Activated CD8-positive, alpha-beta memory T cell treated with anti-CD3 and anti-CD28 coated beads for 4 hours (primary cell): ENCODE measurements around the gene KIR2DL3.
"Not testable (repeated sequence)": the region's sequence is repeated elsewhere in the genome, so short reads cannot be mapped to it uniquely, and the experiment has no call there.

ENCODE experiments used
- DNase-seq, 2 donors: peaks; one replicate each; pipeline ENCODE4 v3.0.0-alpha.2; 2020; ENCODE audit warnings: low read depth in 2 of 2

KIR2DL3 gene

GRCh38 chr19:54741950-54742349 is 3.6 kb downstream of the KIR2DL3 start:
- DNase-seq = not testable (repeated sequence)

GRCh38 chr19:54744080-54744479 is 5.8 kb downstream of the KIR2DL3 start:
- not testable (repeated sequence) for DNase-seq

- not testable (repeated sequence) for DNase-seq
Measured at GRCh38 chr19:54747614-54748322, 9.5 kb downstream of the KIR2DL3 start.

DNA sequence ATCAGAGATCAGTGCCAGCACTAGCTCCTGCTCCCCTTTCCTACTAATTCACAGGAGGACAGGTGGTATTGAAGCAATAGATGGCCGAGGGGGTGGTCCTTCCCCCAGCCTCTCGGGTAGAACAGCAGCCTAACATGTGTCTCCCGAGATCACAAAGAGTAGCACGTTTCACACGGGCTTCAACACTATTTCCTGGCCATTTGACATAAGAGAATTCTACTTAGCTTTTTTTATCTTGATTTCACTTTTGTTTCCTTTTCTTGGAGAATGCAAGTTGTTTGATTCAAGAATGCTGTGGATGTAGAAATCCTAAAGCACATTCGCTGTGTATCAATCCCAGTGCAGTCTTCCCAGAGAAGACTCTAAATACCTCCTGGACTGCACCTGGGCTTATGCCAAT is 12.0 kb downstream of the KIR2DL3 start:
- DNase-seq = not testable (repeated sequence)

DNA sequence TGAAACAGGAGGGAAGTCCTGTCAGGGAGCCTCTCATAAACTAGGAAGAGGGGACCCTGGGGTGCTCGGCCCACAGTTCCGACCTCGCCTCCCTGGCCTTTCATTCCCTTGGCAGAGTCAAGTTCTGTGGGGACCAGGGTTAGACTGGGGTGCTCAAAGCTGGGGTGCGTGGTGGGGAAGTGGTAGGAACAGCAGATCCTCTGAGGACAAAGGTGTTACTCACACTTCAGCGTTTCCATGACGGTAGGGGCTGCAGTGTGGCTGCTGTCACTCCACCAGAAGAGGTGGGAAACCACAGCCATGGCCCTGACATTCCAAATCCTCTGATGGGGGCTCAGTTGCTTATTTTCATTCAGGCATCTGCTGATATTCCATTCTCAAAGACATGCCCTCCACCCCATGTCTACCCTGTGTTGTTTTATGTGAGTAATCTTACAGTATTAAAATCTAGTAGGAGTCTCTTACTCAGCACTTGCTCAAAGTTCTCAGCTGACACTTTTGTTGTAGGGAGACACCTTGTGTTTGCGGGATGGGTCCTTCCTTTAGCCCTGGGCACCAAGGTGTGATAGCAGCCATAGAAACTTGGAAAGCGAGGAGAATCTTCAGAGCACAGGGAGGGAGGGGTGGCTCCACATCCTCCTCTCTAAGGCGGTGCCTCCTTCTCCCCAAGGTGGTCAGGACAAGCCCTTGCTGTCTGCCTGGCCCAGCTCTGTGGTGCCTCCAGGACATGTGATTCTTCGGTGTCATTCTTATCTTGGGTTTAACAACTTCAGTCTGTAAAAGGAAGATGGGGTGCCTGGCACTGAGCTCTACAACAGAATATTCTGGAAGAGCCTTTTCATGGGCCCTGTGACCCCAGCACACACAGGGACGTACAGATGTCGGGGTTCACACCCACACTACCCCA is 18.1 kb downstream of the KIR2DL3 start:
- DNase-seq = peak in 1 of 2 donors; percentile 5

- DNase-seq = not testable (repeated sequence)
Measured at GRCh38 chr19:54758577-54758976, 20.3 kb downstream of the KIR2DL3 start.

DNA sequence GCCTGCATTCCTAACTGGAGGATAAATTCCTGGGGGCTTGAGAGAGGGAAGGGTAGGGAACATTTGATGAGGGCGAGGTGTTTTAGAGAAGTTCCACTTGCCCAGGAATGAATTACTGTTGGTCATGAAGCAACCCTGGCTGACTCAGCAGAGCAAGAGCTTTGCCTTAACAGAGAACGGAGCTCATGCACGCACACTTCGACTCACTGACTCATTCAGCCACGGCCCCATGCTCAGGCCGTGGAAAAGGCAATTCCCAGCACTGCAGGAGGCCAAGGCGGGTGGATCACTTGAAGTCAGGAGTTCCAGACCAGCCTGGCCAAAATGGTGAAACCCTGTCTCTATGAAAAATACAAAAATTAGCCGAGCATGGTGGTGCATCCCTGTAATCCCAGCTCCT is 25.9 kb downstream of the KIR2DL3 start:
- DNase-seq = not testable (repeated sequence)

DNA sequence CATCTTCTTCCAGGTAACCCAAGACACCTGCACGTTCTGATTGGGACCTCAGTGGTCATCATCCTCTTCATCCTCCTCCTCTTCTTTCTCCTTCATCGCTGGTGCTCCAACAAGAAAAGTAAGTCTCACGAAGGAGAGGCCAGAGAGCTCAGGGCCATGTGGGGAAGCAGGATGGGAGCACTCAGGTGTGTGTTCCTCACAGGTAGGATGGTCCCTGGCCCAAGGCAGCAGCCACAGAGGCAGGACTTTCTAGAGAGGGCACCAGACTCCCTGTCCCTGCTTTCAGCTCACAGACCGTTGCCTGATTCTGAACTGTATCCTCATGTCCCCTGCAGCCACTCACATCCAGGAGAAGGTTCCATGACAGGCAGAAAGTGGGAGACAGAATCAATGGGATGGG is 28.2 kb downstream of the KIR2DL3 start:
- not testable (repeated sequence) for DNase-seq

GRCh38 chr19:54769646-54770045 is 31.3 kb downstream of the KIR2DL3 start, which contains the start of gene KIR2DL1:
Gene KIR2DL1, plus strand, starts transcription at chr19:54769793. Its CDS starts 58 bp downstream, at chr19:54769851.
- DNase-seq = not testable (repeated sequence)

- DNase-seq = not testable (repeated sequence)
Measured at GRCh38 chr19:54770511-54770910, 32.2 kb downstream of the KIR2DL3 start.

- not testable (repeated sequence) for DNase-seq
Measured at GRCh38 chr19:54771018-54771960, 33.0 kb downstream of the KIR2DL3 start.

DNA sequence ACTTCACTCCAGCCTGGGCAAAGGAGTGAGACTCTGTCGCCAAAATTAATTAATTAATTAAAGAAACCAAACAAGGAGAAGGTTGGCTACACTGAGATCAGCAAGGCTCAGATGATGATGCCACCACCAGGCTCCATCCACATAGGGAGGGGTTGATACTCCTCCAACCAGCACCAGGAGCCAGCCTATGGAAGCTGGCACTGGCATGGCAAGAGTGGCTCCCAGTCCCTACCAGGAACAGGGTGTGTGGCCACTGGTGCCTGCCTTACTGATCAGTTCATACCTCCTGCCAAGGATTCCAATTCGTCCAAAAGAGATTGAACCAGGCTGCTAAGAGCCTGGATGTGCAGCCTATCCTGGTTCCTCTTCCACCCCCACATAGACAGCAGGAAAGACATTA is 34.4 kb downstream of the KIR2DL3 start:
- DNase-seq = not testable (repeated sequence)

DNA sequence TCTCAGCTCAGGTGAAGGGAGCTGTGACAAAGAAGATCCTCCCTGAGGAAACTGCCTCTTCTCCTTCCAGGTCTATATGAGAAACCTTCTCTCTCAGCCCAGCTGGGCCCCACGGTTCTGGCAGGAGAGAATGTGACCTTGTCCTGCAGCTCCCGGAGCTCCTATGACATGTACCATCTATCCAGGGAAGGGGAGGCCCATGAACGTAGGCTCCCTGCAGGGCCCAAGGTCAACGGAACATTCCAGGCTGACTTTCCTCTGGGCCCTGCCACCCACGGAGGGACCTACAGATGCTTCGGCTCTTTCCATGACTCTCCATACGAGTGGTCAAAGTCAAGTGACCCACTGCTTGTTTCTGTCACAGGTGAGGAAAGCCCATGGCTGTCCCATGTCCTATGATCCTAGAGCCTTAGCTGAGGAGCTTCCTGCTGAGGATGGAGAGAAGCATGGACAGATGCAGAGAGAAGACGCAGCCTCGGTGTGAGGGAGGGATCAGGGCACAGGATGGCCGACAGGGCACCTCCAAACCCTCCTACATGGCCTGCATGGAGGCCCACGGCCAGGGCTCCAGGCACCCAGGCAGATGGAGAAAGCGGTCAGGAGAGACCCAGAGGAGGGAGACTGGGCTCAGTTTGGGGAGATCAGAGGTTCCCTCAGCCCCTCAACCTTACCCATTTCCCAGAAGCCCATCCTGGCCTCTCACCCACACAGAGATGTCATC is 36.9 kb downstream of the KIR2DL3 start:
- not testable (repeated sequence) for DNase-seq

DNA sequence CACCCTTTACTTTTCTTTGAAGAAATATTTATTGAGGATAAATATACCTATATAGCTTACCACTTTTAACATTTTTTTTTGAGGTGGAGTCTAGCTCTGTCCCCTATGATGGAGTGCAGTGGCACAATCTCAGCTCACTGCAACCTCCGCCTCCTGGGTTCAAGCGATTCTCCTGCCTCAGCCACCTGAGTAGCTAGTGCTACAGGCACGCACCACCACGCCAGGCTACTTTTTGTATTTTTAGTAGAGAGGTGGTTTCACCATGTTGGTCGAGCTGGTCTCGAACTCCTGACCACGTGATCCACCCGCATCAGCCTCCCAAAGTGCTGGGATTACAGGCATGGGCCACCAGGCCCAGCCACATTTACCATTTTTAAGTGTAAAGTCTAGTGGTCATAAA is 37.5 kb downstream of the KIR2DL3 start:
- not testable (repeated sequence) for DNase-seq

- DNase-seq = not testable (repeated sequence)
Measured at GRCh38 chr19:54777851-54778250, 39.5 kb downstream of the KIR2DL3 start.

GRCh38 chr19:54778896-54779295 is 40.6 kb downstream of the KIR2DL3 start:
- DNase-seq = not testable (repeated sequence)

GRCh38 chr19:54782916-54783315 is 44.6 kb downstream of the KIR2DL3 start:
- DNase-seq = not testable (repeated sequence)

DNA sequence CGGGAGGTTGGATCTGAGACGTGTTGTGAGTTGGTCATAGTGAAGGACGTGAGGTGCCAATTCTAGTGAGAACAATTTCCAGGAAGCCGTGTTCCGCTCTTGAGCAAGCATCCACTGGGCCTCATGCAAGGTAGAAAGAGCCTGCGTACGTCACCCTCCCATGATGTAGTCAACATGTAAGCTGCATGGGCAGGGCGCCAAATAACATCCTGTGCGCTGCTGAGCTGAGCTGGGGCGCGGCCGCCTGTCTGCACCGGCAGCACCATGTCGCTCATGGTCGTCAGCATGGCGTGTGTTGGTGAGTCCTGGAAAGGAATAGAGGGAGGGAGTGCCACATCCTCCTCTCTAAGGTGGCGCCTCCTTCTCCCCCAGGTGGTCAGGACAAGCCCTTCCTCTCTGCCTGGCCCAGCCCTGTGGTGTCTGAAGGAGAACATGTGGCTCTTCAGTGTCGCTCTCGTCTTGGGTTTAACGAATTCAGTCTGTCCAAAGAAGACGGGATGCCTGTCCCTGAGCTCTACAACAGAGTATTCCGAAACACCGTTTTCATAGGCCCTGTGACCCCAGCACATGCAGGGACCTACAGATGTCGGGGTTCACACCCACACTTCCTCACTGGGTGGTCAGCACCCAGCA is 47.9 kb downstream of the KIR2DL3 start:
- DNase-seq = not testable (repeated sequence)

- not testable (repeated sequence) for DNase-seq
Measured at GRCh38 chr19:54788154-54788553, 49.8 kb downstream of the KIR2DL3 start.

GRCh38 chr19:54790711-54791110 is 52.4 kb downstream of the KIR2DL3 start:
- DNase-seq = no peak
